Daoy (cell line): Measurements from ENCODE around the gene YBEY. TPM values are rescaled to one million over a fixed set of nuclear protein-coding genes. Genes with fewer than 3 reads are reported as not detected.
"Not testable (repeated sequence)": the region's sequence is repeated elsewhere in the genome, so short reads cannot be mapped to it uniquely, and the experiment has no call there.

Experiments
- DNase-seq: peaks from one replicate; pipeline ENCODE4 v3.0.0-alpha.2; 2015; ENCODE audit warnings: low read depth
- total RNA-seq: library from RNA; depleted of rRNA; stranded (reverse); fragments of >200 nt; shearing (Covaris generic); gene quantifications from 2 replicates; pipeline ENCODE4 v1.2.3, GENCODE V29; 2014; rRNA removed

Gene YBEY
- total RNA-seq: 21.4 and 25.8 TPM in 2 replicates

- peak; percentile 98 for DNase-seq
Measured at GRCh38 chr21:46285761-46286647, at the start of gene YBEY. TSS of gene YBEY (plus strand) at chr21:46286342. CDS start at chr21:46286914, 572 bp downstream.

GRCh38 chr21:46237474-46237873 is 48.7 kb upstream of the YBEY start:
- DNase-seq: no peak

GRCh38 chr21:46239817-46240325 is 46.3 kb upstream of the YBEY start:
- DNase-seq: no peak

GRCh38 chr21:46241577-46241976 is 44.6 kb upstream of the YBEY start:
- DNase-seq: not testable (repeated sequence)

- no peak for DNase-seq
Measured at GRCh38 chr21:46243325-46243724, 42.8 kb upstream of the YBEY start.

GRCh38 chr21:46243960-46244361 is 42.2 kb upstream of the YBEY start:
- DNase-seq: no peak

- no peak for DNase-seq
Measured at GRCh38 chr21:46244602-46245001, 41.5 kb upstream of the YBEY start.

GRCh38 chr21:46245213-46245915 is 40.8 kb upstream of the YBEY start:
- DNase-seq: no peak

GRCh38 chr21:46246345-46246744 is 39.8 kb upstream of the YBEY start:
- DNase-seq: no peak

GRCh38 chr21:46247699-46248421 is 38.3 kb upstream of the YBEY start:
- no peak for DNase-seq

GRCh38 chr21:46248422-46248782 is 37.7 kb upstream of the YBEY start:
- no peak for DNase-seq

GRCh38 chr21:46248827-46249226 is 37.3 kb upstream of the YBEY start:
- no peak for DNase-seq

GRCh38 chr21:46250146-46250725 is 35.9 kb upstream of the YBEY start:
- DNase-seq: no peak

GRCh38 chr21:46252840-46253239 is 33.3 kb upstream of the YBEY start:
- no peak for DNase-seq

GRCh38 chr21:46253610-46254124 is 32.5 kb upstream of the YBEY start:
- DNase-seq: no peak

- DNase-seq: no peak
Measured at GRCh38 chr21:46254208-46254975, 31.8 kb upstream of the YBEY start.

- no peak for DNase-seq
Measured at GRCh38 chr21:46255166-46255565, 31.0 kb upstream of the YBEY start.

GRCh38 chr21:46255758-46256337 is 30.3 kb upstream of the YBEY start:
- DNase-seq: no peak

- no peak for DNase-seq
Measured at GRCh38 chr21:46256501-46256994, 29.6 kb upstream of the YBEY start.

- no peak for DNase-seq
Measured at GRCh38 chr21:46264046-46264689, 22.0 kb upstream of the YBEY start.
